IPS-18c (cell line): Measurements from ENCODE around the gene MRPS27.

Source experiments
- H3K4me3 ChIP-seq: 2 replicates; pipeline ENCODE4 v1.7.0; 2013; ENCODE audit warnings: low read depth, mild to moderate bottlenecking, low read length, moderate library complexity; ENCODE audit not compliant: insufficient read depth
- H3K9me3 ChIP-seq: one replicate; pipeline ENCODE4 v1.6.1; 2013; ENCODE audit warnings: mild to moderate bottlenecking, low read length, moderate library complexity; ENCODE audit not compliant: control insufficient read depth, insufficient read depth

Gene MRPS27

DNA sequence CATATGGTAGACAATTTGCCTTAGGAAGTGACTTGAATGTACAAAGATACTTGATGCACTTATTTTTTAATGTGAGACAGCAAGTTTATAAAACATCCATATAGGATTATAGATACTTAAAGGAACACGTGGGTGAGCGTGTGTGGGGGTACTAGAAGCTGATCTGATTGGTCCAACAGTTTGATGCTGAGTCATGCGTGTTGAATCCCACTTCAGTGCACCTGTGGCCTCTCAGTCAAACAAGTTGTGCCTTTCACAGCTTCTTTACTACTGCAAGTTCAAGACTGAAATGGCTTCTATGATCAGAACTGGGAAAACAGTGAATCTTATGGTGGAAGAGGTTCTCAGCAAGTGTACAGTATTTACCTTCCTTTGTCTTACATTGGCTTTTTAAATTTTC is 113.9 kb downstream of the MRPS27 start:
- H3K9me3 ChIP-seq, result no peaks in the 10 kb centered on the region
- no peak overlapping the region for H3K4me3 ChIP-seq

DNA sequence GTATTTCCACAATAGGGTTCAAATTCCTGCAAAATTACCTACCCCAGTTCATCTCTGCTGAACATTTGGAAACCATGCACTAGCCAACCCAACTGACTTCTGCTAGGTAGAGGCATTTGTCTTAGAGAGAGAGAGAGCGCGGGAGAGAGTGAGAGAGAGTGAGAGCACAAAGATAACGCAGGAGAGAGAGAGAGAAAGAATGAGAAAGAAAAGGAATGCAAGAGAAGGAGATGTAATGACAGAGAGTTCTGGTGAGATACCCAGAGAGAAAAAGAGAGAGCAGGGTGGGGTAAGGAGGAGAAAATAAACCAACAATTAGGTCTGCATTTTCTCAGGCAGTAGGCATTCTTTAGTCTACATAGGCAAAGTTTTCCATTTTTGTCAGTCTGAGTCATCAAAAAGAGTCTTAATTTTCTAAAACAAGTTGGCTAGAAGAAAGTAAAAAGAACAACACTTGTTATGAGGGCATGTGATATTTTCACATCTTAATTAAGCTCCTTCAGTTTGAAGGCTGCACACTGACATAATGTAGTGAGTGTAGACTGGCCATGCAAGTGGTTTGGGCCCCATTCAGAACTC is 114.5 kb downstream of the MRPS27 start:
- Histone ChIP-seq H3K9me3 (no peaks in the 10 kb centered on the region), H3K4me3 (no peak overlapping the region)

DNA sequence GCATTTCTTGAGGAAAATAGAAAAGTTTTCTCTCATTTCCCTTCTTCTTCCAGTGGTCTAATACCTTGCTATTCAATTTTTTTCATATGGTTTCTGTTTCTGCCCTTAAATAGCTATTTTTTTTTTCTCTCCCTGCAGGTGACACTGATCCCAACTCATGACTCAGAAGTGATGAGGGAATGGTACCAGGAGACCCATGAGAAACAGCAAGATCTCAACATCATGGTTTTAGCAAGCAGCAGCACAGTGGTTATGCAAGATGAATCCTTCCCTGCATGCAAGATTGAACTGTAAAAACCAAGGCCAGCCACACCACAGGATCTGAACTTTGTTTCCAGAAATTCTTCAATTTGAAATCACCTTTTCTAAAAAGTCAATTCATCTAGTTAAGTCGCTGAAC is 115.1 kb downstream of the MRPS27 start:
- Histone ChIP-seq H3K9me3 (no peaks in the 10 kb centered on the region), H3K4me3 (no peak overlapping the region)

DNA sequence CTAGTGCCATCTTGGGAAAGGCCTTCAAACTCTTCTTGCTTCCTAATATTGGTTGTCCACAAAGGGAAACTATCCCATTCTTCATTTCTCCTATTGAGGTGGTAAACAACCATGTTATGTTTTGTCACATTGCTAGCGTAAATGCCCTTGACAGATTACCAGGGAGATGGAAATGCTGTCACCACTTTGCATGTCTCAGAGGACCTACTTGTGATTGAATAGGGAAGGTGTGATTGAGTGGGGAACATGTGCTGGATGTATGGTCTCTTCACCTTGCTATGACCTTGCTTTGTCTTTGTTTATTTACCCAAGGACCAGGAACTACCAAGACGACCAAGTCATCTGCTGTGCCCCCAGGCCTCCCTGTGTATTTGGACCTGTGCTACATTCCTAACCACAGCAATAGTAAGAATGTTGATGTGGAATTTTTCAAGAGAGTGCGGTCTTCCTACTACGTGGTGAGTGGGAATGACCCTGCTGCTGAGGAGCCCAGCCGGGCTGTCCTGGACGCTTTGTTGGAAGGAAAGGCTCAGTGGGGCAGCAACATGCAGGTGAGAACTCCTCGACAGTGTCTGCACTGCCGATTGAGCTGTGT is 116.7 kb downstream of the MRPS27 start:
- no peak overlapping the region for H3K4me3 ChIP-seq
- H3K9me3 ChIP-seq, result peaks cover 2% of the 10 kb centered on the region

DNA sequence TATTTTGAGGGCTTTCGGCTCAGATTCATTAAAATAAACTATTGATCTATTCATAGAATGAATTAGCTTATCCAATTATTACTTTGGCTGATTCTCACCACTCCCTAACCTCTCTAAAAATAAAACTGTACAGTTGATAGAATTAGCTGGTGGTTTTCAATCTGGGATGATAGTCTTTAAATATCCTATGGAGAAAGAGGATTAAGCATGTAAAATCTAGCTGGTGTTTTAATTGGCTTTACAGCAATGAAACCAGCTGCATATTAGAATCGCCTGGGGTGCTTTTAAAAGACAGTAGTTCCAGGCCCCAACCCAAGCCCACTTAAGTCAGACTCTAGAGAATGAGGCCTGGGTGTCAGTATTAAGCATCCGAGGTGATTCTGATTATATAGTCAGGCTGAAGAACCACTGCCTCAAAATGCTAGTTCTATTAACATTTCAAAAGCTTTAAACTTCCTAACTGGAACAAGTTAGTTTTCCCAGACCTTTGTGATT is 117.7 kb downstream of the MRPS27 start:
- H3K9me3 ChIP-seq, result peaks cover 2% of the 10 kb centered on the region
- H3K4me3 ChIP-seq, result no peak overlapping the region

DNA sequence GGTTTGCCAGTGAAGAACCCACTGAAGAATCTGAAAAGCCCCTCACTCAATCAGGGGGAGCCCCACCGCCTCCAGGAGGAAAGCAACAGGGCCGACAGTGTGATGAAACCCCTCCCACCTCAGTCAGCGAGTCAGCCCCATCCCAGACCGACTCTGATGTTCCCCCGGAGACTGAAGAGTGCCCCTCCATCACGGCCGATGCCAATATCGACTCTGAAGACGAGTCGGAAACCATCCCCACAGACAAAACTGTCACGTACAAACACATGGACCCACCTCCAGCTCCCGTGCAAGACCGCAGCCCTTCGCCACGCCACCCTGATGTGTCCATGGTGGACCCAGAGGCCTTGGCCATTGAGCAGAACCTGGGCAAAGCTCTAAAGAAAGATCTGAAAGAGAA is 120.4 kb downstream of the MRPS27 start:
- Histone ChIP-seq H3K4me3 (no peak overlapping the region), H3K9me3 (peaks cover 6% of the 10 kb centered on the region)

DNA sequence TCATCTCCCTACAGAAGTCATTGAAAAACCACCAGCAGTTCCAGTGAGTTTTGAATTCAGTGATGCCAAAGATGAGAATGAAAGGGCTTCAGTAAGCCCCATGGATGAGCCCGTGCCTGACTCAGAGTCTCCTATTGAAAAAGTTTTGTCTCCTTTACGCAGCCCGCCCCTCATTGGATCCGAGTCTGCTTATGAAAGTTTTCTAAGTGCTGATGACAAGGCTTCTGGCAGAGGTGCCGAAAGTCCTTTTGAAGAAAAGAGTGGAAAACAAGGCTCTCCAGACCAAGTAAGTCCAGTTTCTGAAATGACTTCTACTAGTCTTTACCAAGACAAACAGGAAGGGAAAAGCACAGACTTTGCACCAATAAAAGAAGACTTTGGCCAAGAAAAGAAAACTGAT is 122.6 kb downstream of the MRPS27 start:
- no peak overlapping the region for H3K4me3 ChIP-seq

DNA sequence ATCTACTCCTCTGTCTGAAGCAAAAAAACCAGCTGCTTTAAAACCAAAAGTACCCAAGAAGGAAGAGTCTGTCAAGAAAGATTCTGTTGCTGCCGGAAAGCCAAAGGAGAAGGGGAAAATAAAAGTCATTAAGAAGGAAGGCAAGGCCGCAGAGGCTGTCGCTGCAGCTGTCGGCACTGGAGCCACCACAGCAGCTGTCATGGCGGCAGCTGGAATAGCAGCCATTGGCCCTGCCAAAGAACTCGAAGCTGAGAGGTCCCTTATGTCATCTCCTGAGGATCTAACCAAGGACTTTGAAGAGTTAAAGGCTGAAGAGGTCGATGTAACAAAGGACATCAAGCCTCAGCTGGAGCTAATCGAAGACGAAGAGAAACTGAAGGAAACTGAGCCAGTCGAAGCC is 124.5 kb downstream of the MRPS27 start:
- H3K4me3 ChIP-seq, result no peak overlapping the region
- peaks cover 11% of the 10 kb centered on the region for H3K9me3 ChIP-seq

More for the DNA sequence above, 122.6 kb downstream of the MRPS27 start:
- peaks cover 11% of the 10 kb centered on the region for H3K9me3 ChIP-seq

DNA sequence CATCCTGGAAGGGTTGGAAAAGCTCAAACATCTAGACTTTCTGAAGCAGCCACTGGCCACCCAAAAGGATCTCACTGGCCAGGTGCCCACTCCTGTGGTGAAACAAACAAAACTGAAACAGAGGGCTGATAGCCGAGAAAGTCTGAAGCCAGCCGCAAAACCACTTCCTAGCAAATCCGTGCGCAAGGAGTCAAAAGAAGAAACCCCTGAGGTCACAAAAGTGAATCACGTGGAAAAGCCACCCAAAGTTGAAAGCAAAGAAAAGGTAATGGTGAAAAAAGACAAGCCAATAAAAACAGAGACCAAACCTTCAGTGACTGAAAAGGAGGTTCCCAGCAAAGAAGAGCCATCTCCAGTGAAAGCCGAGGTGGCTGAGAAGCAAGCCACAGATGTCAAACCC is 125.2 kb downstream of the MRPS27 start:
- H3K4me3 ChIP-seq, result no peak overlapping the region
- peaks cover 11% of the 10 kb centered on the region for H3K9me3 ChIP-seq

DNA sequence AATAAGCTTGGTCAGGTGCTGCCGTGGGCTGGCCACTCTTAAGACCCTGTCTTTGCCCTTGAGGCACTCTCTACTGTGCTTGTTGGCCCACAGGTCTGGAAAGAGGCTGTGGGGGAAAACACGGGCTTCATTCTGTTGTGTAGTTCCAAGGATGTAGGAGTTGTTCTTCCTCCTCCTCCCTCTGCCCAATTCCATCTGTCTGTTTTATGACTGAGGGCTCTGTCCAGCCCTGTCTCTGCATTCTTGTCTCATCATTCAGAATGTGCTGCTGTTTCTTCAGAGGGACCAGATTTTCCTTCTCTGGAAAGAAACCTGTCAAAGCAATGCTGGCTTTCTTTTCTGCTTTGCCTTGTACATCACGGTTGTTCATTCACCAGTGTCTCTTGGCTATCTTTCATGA is 128.6 kb downstream of the MRPS27 start:
- Histone ChIP-seq H3K9me3 (peaks cover 9% of the 10 kb centered on the region), H3K4me3 (no peak overlapping the region)

DNA sequence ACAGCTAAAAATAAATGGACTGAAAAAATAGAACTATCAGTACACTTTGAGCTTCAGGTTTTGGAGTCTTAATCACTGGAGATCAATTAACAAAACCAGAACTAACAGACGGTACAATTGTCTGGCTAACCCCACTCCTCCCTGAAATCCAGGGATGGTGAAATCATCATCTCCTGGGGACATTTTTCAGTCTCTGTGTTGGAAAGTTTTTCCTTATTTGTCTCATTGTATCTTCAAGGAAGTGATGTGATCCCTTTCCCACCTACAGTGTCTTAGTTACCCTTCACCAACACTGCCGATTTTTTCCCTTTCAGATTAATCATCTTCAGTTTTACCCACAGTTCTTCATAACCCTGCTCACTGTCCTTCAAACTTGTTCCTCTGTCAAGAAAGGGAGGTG is 130.9 kb downstream of the MRPS27 start:
- Histone ChIP-seq H3K9me3 (peaks cover under 1% of the 10 kb centered on the region), H3K4me3 (no peak overlapping the region)

DNA sequence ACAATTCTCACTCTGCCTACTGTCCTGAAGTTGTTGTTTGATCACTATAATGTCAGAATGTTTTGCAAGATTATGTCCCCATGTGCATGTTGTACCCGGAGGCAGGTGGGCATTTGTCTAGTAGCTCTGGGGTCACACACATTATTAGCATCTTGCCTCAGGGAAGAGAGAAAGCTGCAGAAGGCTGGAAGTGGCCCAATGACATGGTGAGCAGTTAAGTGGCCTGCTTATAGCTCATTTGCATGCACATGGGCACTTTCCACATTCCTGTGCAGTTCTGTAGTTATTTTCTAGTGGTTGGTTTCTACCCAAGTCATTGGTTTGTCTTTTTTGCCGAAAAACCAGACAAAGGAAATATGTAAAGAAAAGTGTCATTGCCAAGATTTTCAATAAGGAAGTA is 131.9 kb downstream of the MRPS27 start:
- Histone ChIP-seq H3K4me3 (no peak overlapping the region), H3K9me3 (no peaks in the 10 kb centered on the region)

DNA sequence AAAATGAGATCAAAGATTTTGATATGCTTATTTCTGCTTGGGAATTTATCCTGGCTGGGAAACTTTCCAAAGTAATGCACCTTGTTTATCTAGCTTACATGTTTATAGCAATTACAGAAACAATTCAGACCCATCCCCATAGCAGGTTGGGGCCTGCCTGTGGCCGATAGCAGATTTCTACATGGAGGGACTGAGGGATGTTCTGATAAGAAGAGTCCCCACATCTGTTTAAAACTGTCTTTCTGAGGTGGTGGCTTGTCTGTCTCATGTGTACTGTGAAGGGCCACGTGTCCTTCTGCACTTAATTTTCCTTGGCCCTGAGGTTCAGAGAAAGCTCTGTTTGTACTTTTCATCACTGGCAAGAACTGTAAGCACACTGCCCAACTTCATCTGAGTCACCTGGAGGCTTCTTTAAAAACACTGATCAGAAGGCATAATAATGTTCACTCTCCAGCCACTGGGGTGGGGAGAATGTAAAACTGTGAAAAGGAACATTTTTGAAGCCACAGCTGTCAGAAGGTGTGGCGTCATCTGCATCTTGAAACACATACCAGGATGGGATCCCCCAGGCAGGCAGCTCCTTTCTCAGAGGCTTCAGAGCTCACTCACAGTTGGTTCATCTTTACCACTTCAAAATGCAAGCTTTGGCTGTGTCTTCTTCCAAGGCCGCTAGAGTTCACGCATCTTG is 132.5 kb downstream of the MRPS27 start:
- Histone ChIP-seq H3K4me3 (no peak overlapping the region), H3K9me3 (no peaks in the 10 kb centered on the region)

DNA sequence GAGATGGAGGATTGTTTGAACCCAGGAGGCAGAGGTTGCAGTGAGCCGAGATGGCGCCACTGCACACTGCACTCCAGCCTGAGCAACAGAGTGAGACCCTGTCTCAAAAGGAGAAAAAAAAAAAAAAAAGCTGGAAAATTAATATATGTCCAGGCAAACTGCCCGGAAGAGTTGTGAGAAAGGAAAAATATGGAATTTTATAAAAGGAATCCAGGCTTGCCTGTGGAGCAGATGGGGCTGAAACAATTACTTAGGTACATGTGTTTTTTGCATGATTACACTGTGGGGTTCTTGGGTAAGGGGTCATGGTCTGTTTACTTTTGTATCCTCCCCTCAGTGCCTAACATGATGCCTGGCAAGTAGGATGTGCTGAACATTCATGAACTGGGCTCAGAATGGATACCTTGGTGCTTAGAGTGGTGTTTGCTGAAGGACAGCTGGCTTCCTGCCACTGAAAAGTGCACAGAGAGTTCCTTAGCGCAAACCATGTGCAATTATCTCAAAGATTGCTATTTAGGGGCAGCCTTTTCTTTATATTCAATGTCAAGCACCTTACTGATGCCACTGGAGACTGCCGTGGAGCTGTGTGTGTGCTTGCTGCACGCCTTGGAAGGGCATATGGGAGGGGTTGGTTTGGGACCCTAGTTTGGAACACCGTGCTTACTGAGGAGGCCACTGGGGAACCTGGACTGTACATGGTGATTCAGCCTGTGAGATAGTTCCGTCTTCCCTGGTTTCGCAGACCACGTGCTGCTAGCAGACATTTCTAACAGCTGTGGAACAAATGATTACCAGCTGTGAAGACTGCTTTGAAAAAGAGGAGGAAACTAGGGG is 134.3 kb downstream of the MRPS27 start:
- Histone ChIP-seq H3K4me3 (no peak overlapping the region), H3K9me3 (no peaks in the 10 kb centered on the region)

DNA sequence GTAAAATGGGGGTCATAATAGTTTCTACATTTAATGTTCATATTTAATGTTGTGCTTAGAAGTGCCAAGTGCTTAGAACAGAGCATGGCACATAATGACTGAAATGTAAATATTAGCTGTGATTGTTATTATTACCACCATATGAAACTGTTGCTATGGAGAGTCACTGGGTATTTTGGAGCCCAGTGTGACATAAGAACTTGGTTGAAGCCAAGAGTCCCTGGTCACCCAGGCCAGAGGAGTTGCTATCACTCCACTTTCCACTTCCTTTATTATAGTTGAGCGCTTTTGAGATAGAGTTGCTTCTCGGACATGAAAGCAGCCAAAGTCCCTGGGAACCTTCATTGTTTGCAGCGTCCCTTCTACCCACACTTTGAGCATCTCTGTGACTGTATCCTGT is 135.6 kb downstream of the MRPS27 start:
- H3K4me3 ChIP-seq, result no peak overlapping the region
- H3K9me3 ChIP-seq, result no peaks in the 10 kb centered on the region

DNA sequence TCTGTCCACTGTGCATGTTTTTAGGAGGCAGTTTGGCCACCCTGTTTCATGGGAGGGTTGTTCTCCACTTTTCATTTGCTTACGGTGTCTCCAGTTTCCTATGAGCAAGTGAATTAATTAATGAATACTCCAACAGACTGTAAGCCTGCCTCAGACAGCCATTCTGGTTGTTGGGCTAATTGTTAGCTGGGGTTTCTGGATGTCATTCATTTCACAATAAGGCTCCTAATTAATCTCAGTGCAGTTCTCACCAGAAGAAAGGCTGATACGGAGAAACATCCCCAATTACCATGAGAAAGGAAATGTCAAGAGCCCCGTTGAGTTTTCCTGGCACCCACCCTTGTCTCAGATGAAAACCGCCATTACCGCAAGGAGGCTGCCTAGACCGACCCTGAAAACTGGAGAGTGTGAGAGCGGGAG is 136.9 kb downstream of the MRPS27 start:
- Histone ChIP-seq H3K9me3 (no peaks in the 10 kb centered on the region), H3K4me3 (no peak overlapping the region)

DNA sequence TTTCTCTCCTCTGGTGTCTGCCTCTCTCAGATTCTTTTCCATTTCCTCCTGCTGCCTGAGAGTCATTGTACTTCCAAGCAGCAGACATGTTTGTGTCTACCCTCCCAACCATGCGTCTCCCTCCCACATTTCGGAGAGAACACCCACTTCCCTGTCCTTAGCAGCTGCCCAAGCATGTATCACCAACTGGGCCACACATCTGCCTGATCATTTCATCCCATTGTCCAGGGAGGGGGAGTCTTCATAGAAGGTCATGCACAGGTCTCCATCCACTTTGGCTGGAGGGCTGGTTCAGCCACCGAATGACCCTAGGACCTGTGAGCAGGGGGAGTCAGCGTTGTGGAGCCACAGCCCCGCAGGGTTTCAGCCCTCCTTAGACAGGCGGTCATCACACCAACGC is 137.4 kb downstream of the MRPS27 start:
- H3K4me3 ChIP-seq, result no peak overlapping the region
- no peaks in the 10 kb centered on the region for H3K9me3 ChIP-seq

DNA sequence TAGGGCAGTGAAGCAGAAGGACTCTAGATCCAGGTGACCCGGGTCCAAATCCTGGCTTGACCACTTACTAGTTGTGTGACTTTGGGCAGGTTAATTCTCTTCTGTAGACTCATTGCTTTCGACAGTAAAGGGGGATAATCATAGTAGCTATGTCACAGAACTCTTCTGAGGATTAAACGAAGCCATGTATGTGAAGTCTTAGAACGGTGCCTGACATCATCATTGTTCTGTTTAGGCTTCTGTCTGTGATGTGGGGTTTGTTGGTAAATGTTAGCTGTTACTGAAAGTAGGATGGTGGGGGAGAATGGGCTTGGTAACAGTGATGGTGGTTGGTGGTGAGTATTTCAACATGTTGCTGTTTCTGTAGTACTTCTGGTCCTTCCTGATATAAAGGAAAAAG is 139.1 kb downstream of the MRPS27 start:
- H3K4me3 ChIP-seq, result no peak overlapping the region
- H3K9me3 ChIP-seq, result no peaks in the 10 kb centered on the region
